AG04449 (cell line): ENCODE data around the gene COL8A1.

Source experiments
- CTCF ChIA-PET: fragments of 350-600 bp; formaldehyde crosslinking; extraction: SDS; loops from one replicate; lab custom pipeline; 2021; ENCODE audit warnings: antibody characterized with exemption; lab: Yijun Ruan, JAX
- POLR2A ChIA-PET: fragments of 400-600, 350-600 bp; formaldehyde crosslinking; extraction: SDS; loops from one replicate; lab custom pipeline; 2020; ENCODE audit warnings: antibody characterized with exemption, inconsistent platforms; lab: Yijun Ruan, JAX
- DNase-seq: peaks from one replicate; pipeline ENCODE4 v3.0.0-alpha.2; 2010; ENCODE audit warnings: low read depth, low spot score
- H3K4me3 ChIP-seq: 2 replicates; pipeline ENCODE4 v1.5.1; 2011; ENCODE audit warnings: low read depth, mild to moderate bottlenecking, control low read depth, low read length
- TF ChIP-seq, protein P1 (sequence below): IDR thresholded peaks from one replicate; pipeline ENCODE4 v1.5.1; 2011; ENCODE audit warnings: mild to moderate bottlenecking, moderate library complexity, low read length, control low read depth, inconsistent platforms; ENCODE audit not compliant: insufficient read depth; ENCODE audit errors: missing control alignments

COL8A1 gene

DNA sequence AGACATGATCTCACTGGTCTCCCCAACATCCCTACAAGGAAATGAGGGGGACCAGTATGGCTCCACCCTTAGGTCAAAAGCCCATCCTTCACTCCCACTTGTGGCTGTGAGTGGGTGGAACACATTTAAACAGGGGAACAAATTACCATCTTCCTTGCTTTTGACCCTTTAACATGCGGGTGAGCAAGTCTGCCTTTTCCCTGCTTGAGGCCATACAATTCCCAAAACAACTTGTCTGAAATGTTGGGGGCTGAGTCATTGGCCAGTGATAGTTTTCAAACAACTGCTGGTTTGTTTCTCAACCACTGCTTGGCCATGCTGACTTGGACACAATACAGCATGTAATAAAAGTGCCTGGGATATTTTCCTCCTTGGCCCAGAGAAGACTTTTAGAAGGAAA lies 39.6 kb downstream of the COL8A1 start:
- POLR2A ChIA-PET: no interaction called here
- CTCF ChIA-PET: interaction anchor here (1.3 kb wide), 1 partner anchor 10 kb away, joined by 5 read pairs; no protein-coding TSS in a partner anchor
- peak; percentile 49 for DNase-seq
- H3K4me3 ChIP-seq: no peak overlapping the region
- TF ChIP-seq, protein P1, sequence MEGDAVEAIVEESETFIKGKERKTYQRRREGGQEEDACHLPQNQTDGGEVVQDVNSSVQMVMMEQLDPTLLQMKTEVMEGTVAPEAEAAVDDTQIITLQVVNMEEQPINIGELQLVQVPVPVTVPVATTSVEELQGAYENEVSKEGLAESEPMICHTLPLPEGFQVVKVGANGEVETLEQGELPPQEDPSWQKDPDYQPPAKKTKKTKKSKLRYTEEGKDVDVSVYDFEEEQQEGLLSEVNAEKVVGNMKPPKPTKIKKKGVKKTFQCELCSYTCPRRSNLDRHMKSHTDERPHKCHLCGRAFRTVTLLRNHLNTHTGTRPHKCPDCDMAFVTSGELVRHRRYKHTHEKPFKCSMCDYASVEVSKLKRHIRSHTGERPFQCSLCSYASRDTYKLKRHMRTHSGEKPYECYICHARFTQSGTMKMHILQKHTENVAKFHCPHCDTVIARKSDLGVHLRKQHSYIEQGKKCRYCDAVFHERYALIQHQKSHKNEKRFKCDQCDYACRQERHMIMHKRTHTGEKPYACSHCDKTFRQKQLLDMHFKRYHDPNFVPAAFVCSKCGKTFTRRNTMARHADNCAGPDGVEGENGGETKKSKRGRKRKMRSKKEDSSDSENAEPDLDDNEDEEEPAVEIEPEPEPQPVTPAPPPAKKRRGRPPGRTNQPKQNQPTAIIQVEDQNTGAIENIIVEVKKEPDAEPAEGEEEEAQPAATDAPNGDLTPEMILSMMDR: no peak

DNA sequence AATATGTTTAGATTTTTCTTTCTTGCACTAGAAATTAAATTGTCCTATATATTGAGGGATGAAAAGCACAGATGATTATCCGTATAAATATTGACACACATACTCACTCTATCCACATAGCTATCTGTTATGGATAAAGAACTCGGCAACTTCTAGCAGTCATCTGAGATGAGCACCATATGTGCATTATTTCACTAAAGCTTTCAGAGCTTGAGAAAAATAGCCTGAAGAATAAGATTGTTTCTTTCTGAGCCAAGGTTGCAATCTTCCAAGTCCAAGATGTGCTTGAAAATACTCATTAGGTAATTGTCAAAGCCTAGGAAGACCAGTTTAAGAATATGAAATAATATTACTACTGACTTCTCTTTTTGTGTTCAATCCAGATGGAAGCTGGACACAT lies 40.5 kb downstream of the COL8A1 start:
- no peak overlapping the region for H3K4me3 ChIP-seq
- ChIA-PET CTCF (interaction anchor here (1.7 kb wide), 1 partner anchor 9 kb away, joined by 7 read pairs; no protein-coding TSS in a partner anchor), POLR2A (no interaction called here)
- no peak for DNase-seq
- TF ChIP-seq, protein P1: no peak

DNA sequence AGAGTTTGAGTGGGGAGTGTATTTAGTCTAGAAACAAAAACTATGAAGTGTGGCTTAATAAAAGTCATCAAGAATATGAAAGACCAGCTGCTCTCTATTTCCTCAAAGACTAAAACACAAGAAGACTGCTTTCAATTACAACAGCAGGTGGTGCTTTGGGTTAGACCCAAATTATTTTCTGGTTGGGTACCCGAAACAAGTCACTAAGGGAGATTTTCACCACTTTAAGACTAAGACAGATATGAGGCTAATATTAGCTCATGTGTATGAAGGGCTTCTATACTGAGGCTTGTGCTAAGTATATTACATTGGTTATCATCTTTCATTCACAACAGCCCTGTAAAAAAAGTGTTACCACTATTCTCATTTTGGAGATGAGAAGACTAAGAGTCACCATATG lies 43.1 kb downstream of the COL8A1 start:
- no peak overlapping the region for H3K4me3 ChIP-seq
- TF ChIP-seq, protein P1: no peak
- POLR2A ChIA-PET: no interaction called here
- no peak for DNase-seq
- CTCF ChIA-PET: interaction anchor here (0.9 to 1.2 kb wide), 3 partner anchors 9 to 37 kb away, joined by 4 to 5 read pairs (median 4); no protein-coding TSS in a partner anchor

DNA sequence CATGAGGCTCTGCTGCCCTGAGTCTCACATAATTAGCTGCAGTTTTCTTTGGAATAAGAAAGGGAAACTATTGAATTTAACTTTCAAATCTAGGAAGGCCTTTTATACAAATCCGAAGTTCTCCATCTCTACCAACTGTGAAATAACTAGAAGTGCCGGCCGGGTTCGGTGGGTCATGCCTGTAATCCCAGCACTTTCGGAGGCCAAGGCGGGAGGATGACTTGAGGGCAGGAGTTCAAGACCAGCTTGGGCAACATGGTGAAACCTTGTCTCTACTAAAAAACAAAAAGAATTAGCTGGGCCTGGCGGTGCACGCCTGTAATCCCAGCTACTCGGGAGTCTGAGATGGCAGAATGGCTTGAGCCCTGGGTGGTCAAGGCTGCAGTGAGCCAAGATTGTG lies 43.6 kb downstream of the COL8A1 start:
- CTCF ChIA-PET: interaction anchor here (0.9 to 1.2 kb wide), 2 partner anchors 9 to 38 kb away, joined by 4 read pairs; no protein-coding TSS in a partner anchor
- POLR2A ChIA-PET: no interaction called here

DNA sequence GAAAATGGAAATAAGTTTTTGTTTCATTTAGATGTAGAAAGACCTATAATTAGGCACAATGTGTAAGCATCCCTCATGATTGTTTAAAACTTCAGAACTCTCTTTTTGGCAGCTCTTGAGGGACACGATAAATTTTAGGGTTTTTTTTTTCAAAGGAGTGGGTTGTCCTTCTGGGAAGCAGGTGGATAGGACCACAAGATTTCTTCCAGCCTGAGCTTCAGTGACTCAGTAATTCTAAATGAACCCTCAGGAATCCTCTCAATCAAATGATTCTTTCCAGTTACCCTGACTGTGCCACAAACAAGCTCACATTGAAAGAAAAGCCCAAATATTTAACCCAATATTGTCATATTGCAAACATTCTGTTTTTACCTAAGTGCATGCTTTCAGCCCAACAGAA lies 45.1 kb downstream of the COL8A1 start:
- TF ChIP-seq, protein P1: no peak
- ChIA-PET POLR2A (no interaction called here), CTCF (interaction anchor here (0.9 to 1.7 kb wide), 7 partner anchors 11 to 510 kb away, joined by 3 to 7 read pairs (median 3); no protein-coding TSS in a partner anchor)
- no peak for DNase-seq
- H3K4me3 ChIP-seq: no peak overlapping the region

More for the DNA sequence above, 43.6 kb downstream of the COL8A1 start:
- no peak overlapping the region for H3K4me3 ChIP-seq
- no peak for DNase-seq
- TF ChIP-seq, protein P1: no peak

DNA sequence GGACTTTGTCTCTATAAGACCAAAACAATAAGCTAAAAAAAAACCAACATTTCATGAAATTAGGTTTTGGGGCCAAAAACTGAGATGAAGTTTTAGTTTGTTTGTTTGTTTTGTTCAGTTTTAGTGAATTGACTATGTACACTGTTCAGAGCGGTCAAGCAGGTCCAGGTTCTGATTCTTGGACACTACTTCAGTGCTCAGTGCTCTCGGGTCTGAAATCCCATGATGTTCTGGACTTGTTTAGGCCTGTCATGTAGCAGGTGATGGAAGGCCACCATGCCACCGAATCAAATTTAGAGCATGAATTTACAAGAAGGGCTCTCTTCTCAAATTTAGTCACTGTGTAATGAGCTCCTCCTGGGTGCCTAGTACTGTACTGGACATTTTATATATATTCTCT lies 45.5 kb downstream of the COL8A1 start:
- POLR2A ChIA-PET: no interaction called here
- TF ChIP-seq, protein P1: no peak
- DNase-seq: no peak
- H3K4me3 ChIP-seq: no peak overlapping the region
- CTCF ChIA-PET: interaction anchor here (0.9 to 1.7 kb wide), 6 partner anchors 13 to 511 kb away, joined by 3 to 7 read pairs (median 3); no protein-coding TSS in a partner anchor
